Chondrocyte (in vitro differentiated cells): ENCODE results near the gene TEAD1. TPM values are rescaled to one million over a fixed set of nuclear protein-coding genes. Genes with fewer than 3 reads are reported as not detected.
A peak's percentile ranks its signal among the peaks of the same experiment; 100 is the strongest.

Source experiments
- DNase-seq: peaks from one replicate; pipeline ENCODE4 v3.0.0; 2021; ENCODE audit warnings: mixed read lengths, low spot score
- H3K27ac Mint-ChIP-seq: one replicate; pipeline ENCODE4 v1.8.0; 2021; ENCODE audit warnings: mild to moderate bottlenecking, moderate library complexity, mixed read lengths; ENCODE audit not compliant: unreplicated experiment
- H3K27me3 Mint-ChIP-seq: 2 replicates; pipeline ENCODE4 v1.8.0; 2021; ENCODE audit warnings: low read depth, mixed read lengths
- H3K36me3 Mint-ChIP-seq: 2 replicates; pipeline ENCODE4 v1.8.0; 2021; ENCODE audit warnings: low read depth, mixed read lengths
- H3K4me1 Mint-ChIP-seq: 2 replicates; pipeline ENCODE4 v1.8.0; 2021; ENCODE audit warnings: low read depth, mild to moderate bottlenecking, mixed read lengths
- H3K4me3 Mint-ChIP-seq: one replicate; pipeline ENCODE4 v1.8.0; 2021; ENCODE audit warnings: mild to moderate bottlenecking, moderate library complexity, mixed read lengths; ENCODE audit not compliant: unreplicated experiment
- H3K9me3 Mint-ChIP-seq: 2 replicates; pipeline ENCODE4 v1.8.0; 2021; ENCODE audit warnings: low read depth, mixed read lengths
- CTCF ChIP-seq: fragments of 200-600 bp; sonication (generic); IDR thresholded peaks from 2 replicates; pipeline ENCODE4 v1.5.0; 2021; ENCODE audit warnings: antibody characterized with exemption, mild to moderate bottlenecking, moderate library complexity
- total RNA-seq: library from RNA; stranded (reverse); gene quantifications from 3 replicates; pipeline ENCODE4 v1.2.1, GENCODE V29; 2021

TEAD1 gene
- total RNA-seq, 1 donor from 2014 or later = 137 TPM

GRCh38 chr11:12845163-12845562 lies 170.9 kb downstream of the TEAD1 start:
- no peak overlapping the region for H3K4me3 Mint-ChIP-seq
- no peaks in the 10 kb centered on the region for H3K36me3 Mint-ChIP-seq
- peaks cover 78% of the 10 kb centered on the region for H3K4me1 Mint-ChIP-seq
- peak overlapping the region; percentile 54 for H3K27ac Mint-ChIP-seq
- H3K27me3 Mint-ChIP-seq = no peaks in the 10 kb centered on the region
- DNase-seq = no peak
- H3K9me3 Mint-ChIP-seq = no peaks in the 10 kb centered on the region
- no peak for TF ChIP-seq CTCF

- DNase-seq = no peak
- Mint-ChIP-seq H3K36me3 (no peaks in the 10 kb centered on the region), H3K27me3 (no peaks in the 10 kb centered on the region), H3K4me3 (peak overlapping the region; percentile 31), H3K27ac (peak overlapping the region; percentile 75), H3K9me3 (no peaks in the 10 kb centered on the region), H3K4me1 (peaks cover 71% of the 10 kb centered on the region)
- TF ChIP-seq CTCF = no peak
These were observed 171.6 kb downstream of the TEAD1 start for GRCh38 chr11:12845739-12846358.

GRCh38 chr11:12846786-12847615 lies 172.8 kb downstream of the TEAD1 start:
- H3K27ac Mint-ChIP-seq = peak overlapping the region; percentile 71

GRCh38 chr11:12848413-12848812 lies 174.2 kb downstream of the TEAD1 start:
- Mint-ChIP-seq H3K4me3 (no peak overlapping the region), H3K27ac (no peak overlapping the region), H3K4me1 (peaks cover 58% of the 10 kb centered on the region)

More at GRCh38 chr11:12846786-12847615, 172.8 kb downstream of the TEAD1 start:
- Mint-ChIP-seq H3K4me3 (no peak overlapping the region), H3K4me1 (peaks cover 63% of the 10 kb centered on the region), H3K27me3 (no peaks in the 10 kb centered on the region), H3K36me3 (no peaks in the 10 kb centered on the region), H3K9me3 (no peaks in the 10 kb centered on the region)
- TF ChIP-seq CTCF = no peak
- no peak for DNase-seq

More at GRCh38 chr11:12848413-12848812, 174.2 kb downstream of the TEAD1 start:
- Mint-ChIP-seq H3K9me3 (no peaks in the 10 kb centered on the region), H3K36me3 (no peaks in the 10 kb centered on the region), H3K27me3 (no peaks in the 10 kb centered on the region)
- TF ChIP-seq CTCF = no peak
- DNase-seq = no peak
